OCI-LY1 (cell line): ENCODE results near the gene TGFBR3L.

Experiments used
- H2AFZ ChIP-seq: fragments of 200-600 bp; sonication (generic), shearing (Covaris generic); 2 replicates; pipeline ENCODE4 v1.6.0; 2014; ENCODE audit warnings: antibody characterized with exemption, mild to moderate bottlenecking, low read length
- H3F3A ChIP-seq: fragments of 200-600 bp; sonication (generic), shearing (Covaris generic); 2 replicates; pipeline ENCODE4 v1.6.0; 2014; ENCODE audit warnings: mild to moderate bottlenecking, antibody characterized with exemption, low read length, moderate library complexity; ENCODE audit not compliant: insufficient read depth
- H3K27ac ChIP-seq: fragments of 200-600 bp; sonication (generic); 2 replicates; pipeline ENCODE4 v1.5.1; 2014; ENCODE audit warnings: low read length, mixed run types, mild to moderate bottlenecking, low read depth; ENCODE audit not compliant: poor library complexity, severe bottlenecking
- H3K27me3 ChIP-seq: fragments of 200-600 bp; sonication (generic); 2 replicates; pipeline ENCODE4 v1.6.0; 2014; ENCODE audit warnings: antibody characterized with exemption, mild to moderate bottlenecking, low read length, moderate library complexity; ENCODE audit not compliant: insufficient read depth
- H3K36me3 ChIP-seq: fragments of 200-600 bp; sonication (generic); 2 replicates; pipeline ENCODE4 v1.6.1; 2014; ENCODE audit warnings: mild to moderate bottlenecking, antibody characterized with exemption, low read length, moderate library complexity, mixed read lengths; ENCODE audit not compliant: insufficient read depth
- H3K4me1 ChIP-seq: fragments of 200-600 bp; sonication (generic); 2 replicates; pipeline ENCODE4 v1.5.1; 2014; ENCODE audit warnings: mild to moderate bottlenecking, low read length, moderate library complexity; ENCODE audit not compliant: insufficient read depth, severe bottlenecking
- H3K4me2 ChIP-seq: fragments of 200-600 bp; sonication (generic), shearing (Covaris generic); 2 replicates; pipeline ENCODE4 v1.6.1; 2014; ENCODE audit warnings: low read length
- H3K4me3 ChIP-seq: fragments of 200-600 bp; sonication (generic); 2 replicates; pipeline ENCODE4 v1.5.1; 2014; ENCODE audit warnings: low read length, low read depth, mild to moderate bottlenecking, mixed read lengths; ENCODE audit not compliant: poor library complexity, severe bottlenecking
- H3K79me2 ChIP-seq: fragments of 200-600 bp; shearing (Covaris generic); 2 replicates; pipeline ENCODE4 v1.6.1; 2016; ENCODE audit warnings: mixed run types, low read length, mixed read lengths; ENCODE audit not compliant: insufficient read depth
- H3K9ac ChIP-seq: fragments of 200-600 bp; sonication (generic), shearing (Covaris generic); 2 replicates; pipeline ENCODE4 v1.6.1; 2014; ENCODE audit warnings: mild to moderate bottlenecking, low read length, mixed read lengths
- H3K9me2 ChIP-seq: fragments of 200-600 bp; sonication (generic), shearing (Covaris generic); 2 replicates; pipeline ENCODE4 v1.6.1; 2014; ENCODE audit warnings: low read depth, mild to moderate bottlenecking, low read length, mixed read lengths
- H3K9me3 ChIP-seq: fragments of 200-600 bp; shearing (Covaris generic); 2 replicates; pipeline ENCODE4 v1.6.1; 2014; ENCODE audit warnings: low read length, mixed read lengths
- H4K20me1 ChIP-seq: fragments of 200-600 bp; sonication (generic), shearing (Covaris generic); 2 replicates; pipeline ENCODE4 v1.6.0; 2016; ENCODE audit warnings: mild to moderate bottlenecking, low read length; ENCODE audit not compliant: insufficient read depth
- EZH2 ChIP-seq: fragments of 200-600 bp; sonication (generic), shearing (Covaris generic); IDR thresholded peaks from 2 replicates; pipeline ENCODE4 v1.8.0; 2017; ENCODE audit warnings: borderline replicate concordance, mixed run types, mild to moderate bottlenecking, antibody characterized with exemption, low read length, moderate library complexity, mixed read lengths
- TF ChIP-seq, protein P1 (sequence below): fragments of 200-600 bp; sonication (generic), shearing (Covaris generic); IDR thresholded peaks from 2 replicates; pipeline ENCODE4 v1.5.1; 2017; ENCODE audit warnings: mild to moderate bottlenecking, antibody characterized with exemption, low read length, moderate library complexity, mixed read lengths

Gene TGFBR3L

DNA sequence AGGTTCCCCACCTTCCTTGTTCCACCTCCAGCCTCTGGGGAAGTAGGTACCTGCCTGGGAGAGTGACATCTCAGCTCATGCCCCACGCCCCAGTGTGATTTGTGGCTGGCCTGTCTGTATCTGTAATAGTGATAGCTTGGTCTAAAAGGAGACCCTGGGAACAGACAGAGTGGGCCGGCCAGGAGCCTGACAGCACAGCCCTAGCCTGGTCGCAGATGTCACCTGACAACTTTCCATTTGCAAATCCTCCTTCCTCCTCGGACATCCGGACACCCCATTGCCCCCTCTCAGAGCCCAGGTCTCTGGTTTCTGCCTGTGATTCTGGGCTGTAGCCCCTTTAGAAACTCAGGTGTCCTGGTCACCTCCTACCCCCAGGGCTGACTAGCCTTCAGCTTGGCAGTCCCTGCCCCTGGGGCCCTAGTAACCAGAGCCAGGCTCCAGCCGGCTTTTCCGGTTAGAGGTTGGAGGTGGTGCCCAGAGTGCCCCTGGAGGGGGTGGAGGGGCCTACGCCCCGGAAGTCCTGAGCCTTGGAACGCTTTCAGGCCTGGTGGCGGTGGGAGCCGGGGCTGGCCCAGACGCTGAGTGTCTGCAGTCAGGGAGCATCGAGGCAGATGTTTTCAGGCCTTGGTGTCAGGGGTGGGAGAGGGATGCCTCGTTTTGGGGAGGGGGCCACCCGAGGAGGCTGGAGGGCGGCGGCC lies 19.9 kb upstream of the TGFBR3L start:
- H3K4me2 ChIP-seq = no peak overlapping the region
- no peaks in the 10 kb centered on the region for H3F3A ChIP-seq
- H3K4me3 ChIP-seq = no peak overlapping the region
- H3K79me2 ChIP-seq = no peaks in the 10 kb centered on the region
- no peaks in the 10 kb centered on the region for H3K36me3 ChIP-seq
- TF ChIP-seq EZH2 = no peak
- TF ChIP-seq, protein P1, sequence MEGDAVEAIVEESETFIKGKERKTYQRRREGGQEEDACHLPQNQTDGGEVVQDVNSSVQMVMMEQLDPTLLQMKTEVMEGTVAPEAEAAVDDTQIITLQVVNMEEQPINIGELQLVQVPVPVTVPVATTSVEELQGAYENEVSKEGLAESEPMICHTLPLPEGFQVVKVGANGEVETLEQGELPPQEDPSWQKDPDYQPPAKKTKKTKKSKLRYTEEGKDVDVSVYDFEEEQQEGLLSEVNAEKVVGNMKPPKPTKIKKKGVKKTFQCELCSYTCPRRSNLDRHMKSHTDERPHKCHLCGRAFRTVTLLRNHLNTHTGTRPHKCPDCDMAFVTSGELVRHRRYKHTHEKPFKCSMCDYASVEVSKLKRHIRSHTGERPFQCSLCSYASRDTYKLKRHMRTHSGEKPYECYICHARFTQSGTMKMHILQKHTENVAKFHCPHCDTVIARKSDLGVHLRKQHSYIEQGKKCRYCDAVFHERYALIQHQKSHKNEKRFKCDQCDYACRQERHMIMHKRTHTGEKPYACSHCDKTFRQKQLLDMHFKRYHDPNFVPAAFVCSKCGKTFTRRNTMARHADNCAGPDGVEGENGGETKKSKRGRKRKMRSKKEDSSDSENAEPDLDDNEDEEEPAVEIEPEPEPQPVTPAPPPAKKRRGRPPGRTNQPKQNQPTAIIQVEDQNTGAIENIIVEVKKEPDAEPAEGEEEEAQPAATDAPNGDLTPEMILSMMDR = no peak
- H3K27ac ChIP-seq = no peak overlapping the region
- H3K27me3 ChIP-seq = no peaks in the 10 kb centered on the region
- H3K9me3 ChIP-seq = no peaks in the 10 kb centered on the region
- no peak overlapping the region for H2AFZ ChIP-seq
- no peaks in the 10 kb centered on the region for H3K9me2 ChIP-seq
- no peak overlapping the region for H3K9ac ChIP-seq
- peaks cover 6% of the 10 kb centered on the region for H3K4me1 ChIP-seq
- no peaks in the 10 kb centered on the region for H4K20me1 ChIP-seq

DNA sequence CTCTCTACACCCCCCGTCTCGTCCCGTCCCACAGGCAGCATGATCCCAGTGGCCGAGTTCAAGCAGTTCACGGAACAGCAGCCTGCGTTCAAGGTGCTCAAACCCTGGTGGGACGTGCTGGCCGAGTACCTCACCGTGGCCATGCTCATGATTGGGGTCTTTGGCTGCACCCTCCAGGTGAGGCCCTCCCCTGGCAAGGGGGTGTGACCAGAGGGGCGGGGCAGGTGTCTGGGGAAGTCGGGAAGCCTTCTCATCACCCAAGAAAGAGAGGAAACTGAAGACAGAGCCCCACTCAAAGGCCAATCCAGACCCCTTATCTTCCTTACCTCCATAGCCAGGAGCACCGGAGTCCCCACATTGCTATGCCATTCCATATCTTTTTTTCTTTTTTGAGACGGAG lies 19.1 kb upstream of the TGFBR3L start:
- peaks cover 6% of the 10 kb centered on the region for H3K4me1 ChIP-seq
- TF ChIP-seq EZH2 = no peak
- TF ChIP-seq, protein P1 = no peak
- H3K36me3 ChIP-seq = no peaks in the 10 kb centered on the region
- H3K27ac ChIP-seq = no peak overlapping the region
- no peaks in the 10 kb centered on the region for H3K79me2 ChIP-seq
- no peak overlapping the region for H3K4me2 ChIP-seq
- no peaks in the 10 kb centered on the region for H3F3A ChIP-seq
- H3K9me3 ChIP-seq = no peaks in the 10 kb centered on the region
- no peaks in the 10 kb centered on the region for H4K20me1 ChIP-seq
- no peak overlapping the region for H3K9ac ChIP-seq
- H2AFZ ChIP-seq = no peak overlapping the region
- H3K9me2 ChIP-seq = no peaks in the 10 kb centered on the region
- no peaks in the 10 kb centered on the region for H3K27me3 ChIP-seq
- no peak overlapping the region for H3K4me3 ChIP-seq

DNA sequence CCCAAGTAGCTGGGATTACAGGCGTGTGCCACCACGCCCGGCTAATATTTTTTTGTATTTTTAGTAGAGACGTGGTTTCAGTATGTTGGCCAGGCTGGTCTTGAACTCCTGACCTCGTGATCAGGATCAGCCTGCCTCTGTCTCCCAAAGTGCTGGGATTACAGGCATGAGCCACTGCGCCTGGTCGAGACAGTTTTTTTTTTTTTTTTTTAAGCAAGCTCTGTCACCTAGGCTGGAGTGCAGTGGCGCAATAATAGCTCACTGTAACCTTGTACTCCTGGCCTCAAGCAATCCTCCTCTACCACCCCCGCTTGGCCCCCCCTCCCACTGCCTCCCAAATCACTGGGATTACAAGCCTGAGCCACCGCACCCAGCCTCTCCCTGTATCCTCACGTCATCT lies 17.3 kb upstream of the TGFBR3L start:
- Histone ChIP-seq H3K9ac (no peak overlapping the region), H3K27ac (no peak overlapping the region), H3K4me1 (peaks cover 6% of the 10 kb centered on the region), H3K4me3 (no peak overlapping the region), H3K4me2 (no peak overlapping the region), H3K36me3 (no peaks in the 10 kb centered on the region), H2AFZ (no peak overlapping the region), H3K9me2 (no peaks in the 10 kb centered on the region), H4K20me1 (no peaks in the 10 kb centered on the region), H3K9me3 (no peaks in the 10 kb centered on the region), H3K27me3 (no peaks in the 10 kb centered on the region), H3K79me2 (no peaks in the 10 kb centered on the region), H3F3A (no peaks in the 10 kb centered on the region)
- TF ChIP-seq, protein P1 = no peak
- no peak for TF ChIP-seq EZH2
